ENCODE data around the gene S100A4.
A peak's percentile ranks its signal among the peaks of the same experiment; 100 is the strongest.

The S100A4 gene

DNA sequence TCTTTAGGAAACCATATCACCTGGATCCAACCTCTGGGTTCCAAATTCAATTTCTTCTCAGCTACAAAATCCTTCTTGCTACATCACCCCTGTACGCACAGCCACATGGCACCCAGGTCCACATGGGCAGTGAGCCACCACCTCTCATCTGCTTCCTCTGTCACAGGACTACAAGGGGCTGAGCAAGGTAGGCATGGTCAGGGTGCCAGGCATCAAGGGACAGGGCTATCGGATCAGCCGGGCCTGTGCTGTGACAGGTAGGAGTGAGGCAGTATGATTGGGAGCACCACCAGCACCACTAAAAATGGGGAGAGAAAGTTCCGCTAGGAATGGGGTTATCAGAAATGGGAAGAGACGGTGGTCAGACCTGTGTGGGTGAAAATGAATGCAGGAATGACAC is 39.2 kb downstream of the S100A4 start:
- Histone ChIP-seq H3K4me3 (ENCODE audit: low read length in 2 of 2) (peak overlapping the region in 1 of 2 donors; percentile 35), H3K27me3 (ENCODE audit: control insufficient read depth in 1 of 2, insufficient read depth in 2 of 2, low read length in 2 of 2) (no peaks in the 10 kb centered on the region), H3K36me3 (ENCODE audit: control insufficient read depth in 2 of 2, insufficient read depth in 2 of 2, low read length in 2 of 2) (no peaks in the 10 kb centered on the region), H3K27ac (ENCODE audit: low read length) (peak overlapping the region; percentile 31), H3K9ac (ENCODE audit: low read length in 2 of 2) (no peak overlapping the region), H3K4me1 (ENCODE audit: control insufficient read depth, insufficient read depth, low read length) (peaks cover 20% of the 10 kb centered on the region), H3K9me3 (ENCODE audit: control insufficient read depth in 2 of 2, low read length in 2 of 2) (no peaks in the 10 kb centered on the region)

DNA sequence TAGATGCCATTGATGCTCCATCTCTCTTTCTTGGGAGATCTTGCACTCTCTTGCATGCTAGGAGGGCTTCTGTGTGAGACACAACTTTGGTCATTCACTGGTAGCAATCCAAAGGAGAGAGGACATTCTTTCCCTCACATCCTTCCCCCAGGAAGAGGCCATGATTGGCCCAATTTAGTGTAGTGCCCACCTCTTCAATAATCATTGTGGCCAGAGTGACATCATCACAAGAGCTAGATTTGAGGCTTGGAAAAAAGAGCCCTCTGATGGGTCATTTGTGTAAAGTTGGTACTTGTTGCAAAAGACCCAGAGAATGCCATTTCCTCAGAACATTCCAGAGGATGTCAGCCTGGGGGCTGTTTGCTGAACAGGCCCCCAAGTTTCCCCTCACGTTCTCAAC is 40.0 kb downstream of the S100A4 start:
- no peak overlapping the region for H3K9ac ChIP-seq (ENCODE audit: low read length in 2 of 2)
- no peak overlapping the region for H3K4me3 ChIP-seq (ENCODE audit: low read length in 2 of 2)
- no peak overlapping the region for H3K27ac ChIP-seq (ENCODE audit: low read length)
- no peaks in the 10 kb centered on the region for H3K36me3 ChIP-seq (ENCODE audit: control insufficient read depth in 2 of 2, insufficient read depth in 2 of 2, low read length in 2 of 2)
- no peaks in the 10 kb centered on the region for H3K9me3 ChIP-seq (ENCODE audit: control insufficient read depth in 2 of 2, low read length in 2 of 2)
- H3K4me1 ChIP-seq (ENCODE audit: control insufficient read depth, insufficient read depth, low read length): peaks cover 14% of the 10 kb centered on the region
- no peaks in the 10 kb centered on the region for H3K27me3 ChIP-seq (ENCODE audit: control insufficient read depth in 1 of 2, insufficient read depth in 2 of 2, low read length in 2 of 2)

DNA sequence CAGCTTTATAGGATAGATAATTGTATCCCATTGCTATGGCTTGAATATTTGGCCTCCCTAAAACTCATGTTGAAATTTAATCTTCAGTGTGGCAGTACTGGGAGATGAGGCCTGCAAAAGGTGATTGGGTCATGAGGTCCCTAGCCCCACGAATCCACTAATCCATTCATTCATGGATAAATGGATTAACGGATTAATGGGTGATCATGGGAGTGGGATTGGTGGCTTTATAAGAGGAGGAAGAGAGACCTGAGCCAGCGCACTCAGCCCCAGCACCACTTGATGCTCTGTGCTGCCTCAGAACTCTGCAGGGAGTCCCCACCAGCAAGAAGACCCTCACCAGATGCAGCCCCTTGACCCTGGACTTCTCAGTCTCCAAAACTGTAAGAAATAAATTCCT is 41.8 kb downstream of the S100A4 start:
- no peaks in the 10 kb centered on the region for H3K9me3 ChIP-seq (ENCODE audit: control insufficient read depth in 2 of 2, low read length in 2 of 2)
- no peaks in the 10 kb centered on the region for H3K36me3 ChIP-seq (ENCODE audit: control insufficient read depth in 2 of 2, insufficient read depth in 2 of 2, low read length in 2 of 2)
- peaks cover 13% of the 10 kb centered on the region for H3K4me1 ChIP-seq (ENCODE audit: control insufficient read depth, insufficient read depth, low read length)
- H3K27me3 ChIP-seq (ENCODE audit: control insufficient read depth in 1 of 2, insufficient read depth in 2 of 2, low read length in 2 of 2): peaks cover 0 to 3% of the 10 kb centered on the region in 2 donors
- no peak overlapping the region for H3K27ac ChIP-seq (ENCODE audit: low read length)
- no peak overlapping the region for H3K9ac ChIP-seq (ENCODE audit: low read length in 2 of 2)
- H3K4me3 ChIP-seq (ENCODE audit: low read length in 2 of 2): no peak overlapping the region

DNA sequence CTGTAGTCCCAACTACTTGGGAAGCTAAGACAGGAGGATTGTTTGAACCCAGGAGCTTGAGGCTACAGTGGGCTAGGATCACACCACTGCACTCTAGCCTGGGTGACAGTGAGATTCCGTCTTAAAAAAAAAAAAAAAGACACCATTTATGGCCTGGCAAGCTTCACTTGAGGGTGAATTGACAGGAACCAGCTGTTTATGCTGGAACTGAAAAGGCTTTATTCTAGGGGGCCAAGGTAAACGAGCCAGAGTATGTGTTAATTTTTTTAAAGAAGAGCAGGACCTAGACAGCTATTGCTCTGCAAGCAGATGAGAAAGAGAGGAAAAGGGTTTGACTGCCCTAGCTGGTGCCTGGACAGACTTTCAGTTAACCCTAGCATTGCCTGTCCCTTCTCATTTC is 46.9 kb downstream of the S100A4 start:
- no peak overlapping the region for H3K27ac ChIP-seq (ENCODE audit: low read length)
- H3K4me3 ChIP-seq (ENCODE audit: low read length in 2 of 2): no peak overlapping the region
- H3K9me3 ChIP-seq (ENCODE audit: control insufficient read depth in 2 of 2, low read length in 2 of 2): no peaks in the 10 kb centered on the region
- H3K4me1 ChIP-seq (ENCODE audit: control insufficient read depth, insufficient read depth, low read length): peaks cover 3% of the 10 kb centered on the region
- H3K36me3 ChIP-seq (ENCODE audit: control insufficient read depth in 2 of 2, insufficient read depth in 2 of 2, low read length in 2 of 2): no peaks in the 10 kb centered on the region
- peaks cover 0 to 3% of the 10 kb centered on the region in 2 donors for H3K27me3 ChIP-seq (ENCODE audit: control insufficient read depth in 1 of 2, insufficient read depth in 2 of 2, low read length in 2 of 2)
- no peak overlapping the region for H3K9ac ChIP-seq (ENCODE audit: low read length in 2 of 2)

DNA sequence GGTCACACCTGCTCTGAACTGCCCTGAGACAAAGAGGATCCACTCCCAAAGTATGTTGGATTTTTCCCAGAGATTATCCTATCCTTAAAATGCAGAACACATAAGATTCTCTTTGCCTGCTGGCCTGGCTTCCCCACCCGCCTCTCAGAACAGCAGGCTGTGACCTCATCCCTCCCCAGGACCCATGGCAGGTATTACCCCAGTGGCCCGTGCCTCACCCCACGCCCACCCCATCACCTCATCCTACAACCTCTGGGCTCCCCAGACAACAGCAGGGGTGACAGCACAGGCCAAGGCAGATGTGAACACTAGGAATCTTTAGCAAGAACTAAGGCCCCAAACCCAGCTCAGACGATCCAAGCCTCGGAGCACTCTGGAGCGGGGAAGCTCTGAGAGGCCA is 50.1 kb downstream of the S100A4 start:
- H3K4me3 ChIP-seq (ENCODE audit: low read length in 2 of 2): no peak overlapping the region
- peaks cover 0 to 3% of the 10 kb centered on the region in 2 donors for H3K27me3 ChIP-seq (ENCODE audit: control insufficient read depth in 1 of 2, insufficient read depth in 2 of 2, low read length in 2 of 2)
- H3K4me1 ChIP-seq (ENCODE audit: control insufficient read depth, insufficient read depth, low read length): peaks cover 5% of the 10 kb centered on the region
- no peak overlapping the region for H3K9ac ChIP-seq (ENCODE audit: low read length in 2 of 2)
- no peak overlapping the region for H3K27ac ChIP-seq (ENCODE audit: low read length)
- no peaks in the 10 kb centered on the region for H3K36me3 ChIP-seq (ENCODE audit: control insufficient read depth in 2 of 2, insufficient read depth in 2 of 2, low read length in 2 of 2)
- H3K9me3 ChIP-seq (ENCODE audit: control insufficient read depth in 2 of 2, low read length in 2 of 2): no peaks in the 10 kb centered on the region

DNA sequence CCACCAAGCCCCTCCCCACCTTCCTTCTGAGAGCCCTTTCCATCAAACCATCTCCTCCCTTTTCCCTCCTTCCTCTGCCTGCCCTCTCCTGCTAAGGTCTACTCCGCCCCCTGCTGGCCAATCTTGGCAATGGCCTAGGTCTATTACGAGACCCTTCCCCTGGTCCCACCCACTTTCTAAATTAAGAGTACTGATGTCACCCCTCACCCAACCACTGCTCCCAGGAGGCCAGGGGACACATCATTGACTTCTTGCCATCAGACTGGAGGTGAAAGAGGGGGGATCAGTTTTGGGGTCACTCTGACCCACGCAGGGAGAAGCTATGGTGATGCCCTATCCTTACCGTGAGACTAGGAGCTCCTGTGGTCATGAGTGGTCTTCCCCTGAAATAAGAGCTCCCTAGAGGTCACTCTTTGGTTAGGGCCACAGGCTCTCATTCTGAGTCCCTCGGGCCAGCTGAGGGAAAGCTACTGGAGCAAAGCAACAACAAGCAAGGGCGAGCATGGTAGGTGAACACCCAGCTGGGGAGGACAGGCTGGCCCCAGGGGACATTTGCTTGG is 50.5 kb downstream of the S100A4 start:
- peaks cover 0 to 3% of the 10 kb centered on the region in 2 donors for H3K27me3 ChIP-seq (ENCODE audit: control insufficient read depth in 1 of 2, insufficient read depth in 2 of 2, low read length in 2 of 2)
- H3K4me3 ChIP-seq (ENCODE audit: low read length in 2 of 2): no peak overlapping the region
- no peak overlapping the region for H3K27ac ChIP-seq (ENCODE audit: low read length)
- no peak overlapping the region for H3K9ac ChIP-seq (ENCODE audit: low read length in 2 of 2)
- H3K4me1 ChIP-seq (ENCODE audit: control insufficient read depth, insufficient read depth, low read length): peaks cover 9% of the 10 kb centered on the region
- no peaks in the 10 kb centered on the region for H3K36me3 ChIP-seq (ENCODE audit: control insufficient read depth in 2 of 2, insufficient read depth in 2 of 2, low read length in 2 of 2)
- H3K9me3 ChIP-seq (ENCODE audit: control insufficient read depth in 2 of 2, low read length in 2 of 2): no peaks in the 10 kb centered on the region
